SU-DHL-6 (cell line): ENCODE results near the gene ERP27.

Experiments
- H2AFZ ChIP-seq: fragments of 200-600 bp; sonication (generic); 2 replicates; pipeline ENCODE4 v1.6.1; 2014; ENCODE audit warnings: low read depth, mild to moderate bottlenecking, moderate library complexity, mixed read lengths, antibody characterized with exemption, low read length; ENCODE audit not compliant: severe bottlenecking
- H3F3A ChIP-seq: fragments of 200-600 bp; shearing (Covaris generic); 2 replicates; pipeline ENCODE4 v1.6.0; 2016; ENCODE audit warnings: antibody characterized with exemption, mild to moderate bottlenecking; ENCODE audit not compliant: insufficient read depth
- H3K27ac ChIP-seq: fragments of 200-600 bp; sonication (generic); 2 replicates; pipeline ENCODE4 v1.5.1; 2016; ENCODE audit warnings: low read depth, mild to moderate bottlenecking, low read length, moderate library complexity, mixed read lengths
- H3K27me3 ChIP-seq: fragments of 200-600 bp; sonication (generic), shearing (Covaris generic); 2 replicates; pipeline ENCODE4 v1.6.0; 2014; ENCODE audit warnings: mild to moderate bottlenecking, low read length
- H3K36me3 ChIP-seq: fragments of 200-600 bp; sonication (generic); 2 replicates; pipeline ENCODE4 v1.6.1; 2014; ENCODE audit warnings: mild to moderate bottlenecking, low read length, mixed read lengths
- H3K4me2 ChIP-seq: fragments of 300-600, 200-600 bp; shearing (Covaris generic), sonication (generic); 2 replicates; pipeline ENCODE4 v1.6.0; 2014; ENCODE audit warnings: low read length, low read depth, mild to moderate bottlenecking; ENCODE audit not compliant: poor library complexity, severe bottlenecking
- H3K4me3 ChIP-seq: fragments of 200-600 bp; sonication (generic); 2 replicates; pipeline ENCODE4 v1.5.1; 2014; ENCODE audit warnings: antibody characterized with exemption, low read length, mild to moderate bottlenecking, mixed read lengths; ENCODE audit not compliant: insufficient read depth, poor library complexity, severe bottlenecking
- H3K79me2 ChIP-seq: fragments of 200-600 bp; sonication (generic); 2 replicates; pipeline ENCODE4 v1.6.1; 2014; ENCODE audit warnings: mild to moderate bottlenecking, low read length, moderate library complexity; ENCODE audit not compliant: insufficient read depth
- H3K9ac ChIP-seq: fragments of 200-600 bp; sonication (generic); 2 replicates; pipeline ENCODE4 v1.7.0; 2014; ENCODE audit warnings: mild to moderate bottlenecking, low read length
- H3K9me2 ChIP-seq: fragments of 200-600 bp; sonication (generic); replicated peaks from 2 replicates; pipeline ENCODE4 v1.6.1; 2014; ENCODE audit warnings: low read length; ENCODE audit not compliant: insufficient read depth
- H3K9me3 ChIP-seq: fragments of 200-600 bp; sonication (generic); 2 replicates; pipeline ENCODE4 v1.6.1; 2014; ENCODE audit warnings: low read length, mixed read lengths; ENCODE audit not compliant: insufficient read depth
- H4K20me1 ChIP-seq: fragments of 200-600 bp; sonication (generic); 2 replicates; pipeline ENCODE4 v1.6.1; 2014; ENCODE audit warnings: low read depth, mild to moderate bottlenecking, antibody characterized with exemption, low read length, moderate library complexity, mixed read lengths
- EZH2phosphoT487 ChIP-seq: fragments of 200-600 bp; sonication (generic), shearing (Covaris generic); conservative IDR thresholded peaks from 2 replicates; pipeline ENCODE4 v1.6.1; 2018; ENCODE audit warnings: mild to moderate bottlenecking, antibody characterized with exemption, low read length, moderate library complexity, mixed read lengths
- TF ChIP-seq, protein P1 (sequence below): fragments of 200-600 bp; sonication (generic); IDR thresholded peaks from one replicate; pipeline ENCODE4 v1.5.1; 2017; ENCODE audit warnings: antibody characterized with exemption, mild to moderate bottlenecking, low read length, moderate library complexity; ENCODE audit not compliant: insufficient read depth, poor library complexity, severe bottlenecking

ERP27 gene

DNA sequence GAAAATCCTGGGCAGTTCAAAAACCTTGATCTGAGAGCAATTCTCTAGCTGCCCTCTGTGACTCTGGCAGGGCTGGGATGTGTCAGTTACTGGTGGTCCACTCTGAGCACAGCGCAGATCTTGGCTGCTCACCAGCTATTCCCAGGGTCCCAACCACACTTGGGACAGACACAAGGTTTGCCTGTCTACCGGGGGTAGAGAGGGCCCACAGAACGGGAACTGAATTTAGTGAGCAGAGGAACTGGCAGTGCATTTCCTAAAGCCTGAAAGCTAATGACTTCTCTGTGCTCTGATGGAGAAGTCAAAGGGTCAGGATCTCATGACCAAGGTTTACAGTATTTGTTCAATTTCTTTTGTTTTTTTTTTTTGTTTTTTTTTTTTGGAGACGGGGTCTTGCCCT is 37.1 kb upstream of the ERP27 start:
- no peak for TF ChIP-seq EZH2phosphoT487
- TF ChIP-seq, protein P1, sequence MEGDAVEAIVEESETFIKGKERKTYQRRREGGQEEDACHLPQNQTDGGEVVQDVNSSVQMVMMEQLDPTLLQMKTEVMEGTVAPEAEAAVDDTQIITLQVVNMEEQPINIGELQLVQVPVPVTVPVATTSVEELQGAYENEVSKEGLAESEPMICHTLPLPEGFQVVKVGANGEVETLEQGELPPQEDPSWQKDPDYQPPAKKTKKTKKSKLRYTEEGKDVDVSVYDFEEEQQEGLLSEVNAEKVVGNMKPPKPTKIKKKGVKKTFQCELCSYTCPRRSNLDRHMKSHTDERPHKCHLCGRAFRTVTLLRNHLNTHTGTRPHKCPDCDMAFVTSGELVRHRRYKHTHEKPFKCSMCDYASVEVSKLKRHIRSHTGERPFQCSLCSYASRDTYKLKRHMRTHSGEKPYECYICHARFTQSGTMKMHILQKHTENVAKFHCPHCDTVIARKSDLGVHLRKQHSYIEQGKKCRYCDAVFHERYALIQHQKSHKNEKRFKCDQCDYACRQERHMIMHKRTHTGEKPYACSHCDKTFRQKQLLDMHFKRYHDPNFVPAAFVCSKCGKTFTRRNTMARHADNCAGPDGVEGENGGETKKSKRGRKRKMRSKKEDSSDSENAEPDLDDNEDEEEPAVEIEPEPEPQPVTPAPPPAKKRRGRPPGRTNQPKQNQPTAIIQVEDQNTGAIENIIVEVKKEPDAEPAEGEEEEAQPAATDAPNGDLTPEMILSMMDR, result no peak
- Histone ChIP-seq H3K9me3 (no peaks in the 10 kb centered on the region), H3K27ac (no peak overlapping the region), H3K36me3 (no peaks in the 10 kb centered on the region), H3K4me3 (no peak overlapping the region), H3K27me3 (no peaks in the 10 kb centered on the region), H3K9me2 (no peaks in the 10 kb centered on the region), H2AFZ (no peak overlapping the region), H3F3A (no peaks in the 10 kb centered on the region), H3K4me2 (no peak overlapping the region), H4K20me1 (no peaks in the 10 kb centered on the region), H3K79me2 (no peaks in the 10 kb centered on the region), H3K9ac (no peak overlapping the region)

DNA sequence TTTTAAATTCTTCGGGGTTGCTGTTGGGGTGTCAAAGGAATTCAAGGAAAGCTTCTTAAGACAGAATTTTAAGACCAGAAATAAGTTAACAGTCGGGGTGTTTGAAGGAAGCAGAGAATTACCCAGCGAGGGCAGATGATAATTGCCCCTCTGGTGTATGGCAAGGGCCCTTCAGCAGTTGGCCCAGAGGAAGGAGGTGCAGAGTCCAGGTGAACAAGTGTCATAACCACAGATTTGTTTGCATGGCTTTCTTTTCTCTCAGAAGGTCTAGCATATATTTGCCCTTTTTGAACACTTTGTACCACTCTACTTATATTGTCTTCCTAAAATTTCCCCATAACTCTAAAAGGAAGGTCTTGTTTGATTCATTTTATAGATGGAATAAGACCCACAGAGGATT is 36.3 kb upstream of the ERP27 start:
- H3K4me3 ChIP-seq, result no peak overlapping the region
- no peak overlapping the region for H2AFZ ChIP-seq
- H3K79me2 ChIP-seq, result no peaks in the 10 kb centered on the region
- H3K9me3 ChIP-seq, result no peaks in the 10 kb centered on the region
- no peak for TF ChIP-seq EZH2phosphoT487
- TF ChIP-seq, protein P1, result no peak
- no peaks in the 10 kb centered on the region for H4K20me1 ChIP-seq
- H3K9ac ChIP-seq, result no peak overlapping the region
- no peak overlapping the region for H3K27ac ChIP-seq
- no peaks in the 10 kb centered on the region for H3F3A ChIP-seq
- no peaks in the 10 kb centered on the region for H3K36me3 ChIP-seq
- H3K4me2 ChIP-seq, result no peak overlapping the region
- H3K9me2 ChIP-seq, result no peaks in the 10 kb centered on the region
- no peaks in the 10 kb centered on the region for H3K27me3 ChIP-seq

DNA sequence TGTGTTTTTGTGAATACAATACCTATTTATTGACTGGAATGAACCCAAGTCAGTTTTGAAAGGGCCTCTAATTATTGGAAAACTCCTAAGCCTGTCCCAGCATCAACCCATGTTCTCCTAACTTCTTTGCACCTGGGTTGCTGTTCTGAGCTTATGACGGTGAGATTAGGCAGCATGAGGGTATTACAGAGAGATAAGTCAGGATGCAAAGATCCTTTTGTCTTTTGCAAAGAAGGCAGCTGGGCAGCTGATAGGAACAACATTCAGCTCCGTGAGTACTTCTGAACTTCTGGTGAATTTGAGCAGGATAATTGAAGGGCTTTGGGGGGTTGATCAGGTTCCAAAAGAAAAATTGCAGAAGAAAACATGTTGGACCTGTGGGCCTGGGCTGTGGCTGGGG is 34.5 kb upstream of the ERP27 start, which contains the start of gene PDE6H:
TSS of gene PDE6H (plus strand) at position 227 of the 400 bp plus-strand sequence. CDS start 4,971 bp downstream, outside the sequence.
- H3K79me2 ChIP-seq, result no peaks in the 10 kb centered on the region
- H3K9me3 ChIP-seq, result no peaks in the 10 kb centered on the region
- H3K4me3 ChIP-seq, result no peak within 1 kb of the TSS
- no peaks in the 10 kb centered on the region for H3F3A ChIP-seq
- no peak within 1 kb of the TSS for H3K4me2 ChIP-seq
- no peak for TF ChIP-seq EZH2phosphoT487
- TF ChIP-seq, protein P1, result no peak
- H3K36me3 ChIP-seq, result no peaks in the 10 kb centered on the region
- no peaks in the 10 kb centered on the region for H3K27me3 ChIP-seq
- H3K9me2 ChIP-seq, result no peaks in the 10 kb centered on the region
- no peak within 1 kb of the TSS for H3K27ac ChIP-seq
- H3K9ac ChIP-seq, result no peak within 1 kb of the TSS
- H2AFZ ChIP-seq, result no peak within 1 kb of the TSS
- H4K20me1 ChIP-seq, result no peaks in the 10 kb centered on the region

DNA sequence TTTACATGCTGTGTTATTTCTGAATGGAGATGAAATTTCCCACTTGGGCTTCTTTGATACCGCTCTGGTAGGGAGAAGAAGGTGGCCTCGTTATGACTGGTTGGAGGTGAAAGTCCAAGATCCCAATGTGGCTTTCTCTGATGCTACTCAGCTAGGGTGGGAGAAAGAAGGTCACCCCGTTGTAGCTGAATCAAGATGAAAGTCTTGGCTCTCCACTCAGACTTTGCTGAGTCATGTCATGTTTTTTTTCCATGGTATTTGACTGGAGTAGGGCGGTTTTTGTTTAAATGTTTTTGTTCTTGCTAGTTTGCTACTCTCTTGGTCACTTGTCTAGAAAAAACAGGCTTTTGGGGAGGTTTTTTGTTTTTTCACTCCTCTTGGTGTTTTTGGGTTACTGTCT is 32.1 kb upstream of the ERP27 start:
- H3K9me2 ChIP-seq, result no peaks in the 10 kb centered on the region
- H3K79me2 ChIP-seq, result no peaks in the 10 kb centered on the region
- TF ChIP-seq, protein P1, result no peak
- TF ChIP-seq EZH2phosphoT487, result no peak
- no peak overlapping the region for H3K9ac ChIP-seq
- no peaks in the 10 kb centered on the region for H3K27me3 ChIP-seq
- no peaks in the 10 kb centered on the region for H4K20me1 ChIP-seq
- no peak overlapping the region for H3K4me2 ChIP-seq
- H3K4me3 ChIP-seq, result no peak overlapping the region
- H3K27ac ChIP-seq, result no peak overlapping the region
- H3K9me3 ChIP-seq, result no peaks in the 10 kb centered on the region
- H2AFZ ChIP-seq, result no peak overlapping the region
- no peaks in the 10 kb centered on the region for H3K36me3 ChIP-seq
- no peaks in the 10 kb centered on the region for H3F3A ChIP-seq
